Duodenal mucosa (tissue), 2 donors: ENCODE data around the gene ADAMTS17.

Experiments
- H3K27ac ChIP-seq: one replicate; pipeline ENCODE4 v1.7.0; 2013; ENCODE audit warnings: low read depth, low read length
- H3K27me3 ChIP-seq, 2 donors: one replicate each; pipeline ENCODE4 v1.7.0; 2013; ENCODE audit warnings: low read length in 2 of 2, control low read depth in 1 of 2; ENCODE audit not compliant: insufficient read depth in 2 of 2, control insufficient read depth in 1 of 2
- H3K36me3 ChIP-seq, 2 donors: one replicate each; pipeline ENCODE4 v1.7.0; 2013; ENCODE audit warnings: low read length in 2 of 2, control low read depth in 1 of 2; ENCODE audit not compliant: insufficient read depth in 2 of 2, control insufficient read depth in 1 of 2
- H3K4me1 ChIP-seq, 2 donors: one replicate each; pipeline ENCODE4 v1.7.0; 2013; ENCODE audit warnings: low read length in 2 of 2, control low read depth in 1 of 2; ENCODE audit not compliant: insufficient read depth in 2 of 2, control insufficient read depth in 1 of 2
- H3K4me3 ChIP-seq, 2 donors: one replicate each; pipeline ENCODE4 v1.7.0; 2013; ENCODE audit warnings: low read length in 2 of 2, low read depth in 1 of 2
- H3K9ac ChIP-seq, 2 donors: one replicate each; pipeline ENCODE4 v1.7.0; 2013; ENCODE audit warnings: low read length in 2 of 2, low read depth in 1 of 2
- H3K9me3 ChIP-seq, 2 donors: one replicate each; pipeline ENCODE4 v1.7.0; 2013; ENCODE audit warnings: low read length in 2 of 2, control low read depth in 1 of 2; ENCODE audit not compliant: control insufficient read depth in 1 of 2

Gene ADAMTS17

GRCh38 chr15:100192097-100193080 is 149.4 kb downstream of the ADAMTS17 start:
- H3K9ac ChIP-seq: no peak overlapping the region
- H3K4me3 ChIP-seq: no peak overlapping the region
- H3K27ac ChIP-seq: no peak overlapping the region
- H3K27me3 ChIP-seq: no peaks in the 10 kb centered on the region
- H3K9me3 ChIP-seq: no peaks in the 10 kb centered on the region
- H3K36me3 ChIP-seq: no peaks in the 10 kb centered on the region
- no peaks in the 10 kb centered on the region for H3K4me1 ChIP-seq

GRCh38 chr15:100191161-100191560 is 150.6 kb downstream of the ADAMTS17 start:
- Histone ChIP-seq H3K36me3 (no peaks in the 10 kb centered on the region), H3K27ac (no peak overlapping the region), H3K4me3 (no peak overlapping the region), H3K4me1 (no peaks in the 10 kb centered on the region), H3K9me3 (no peaks in the 10 kb centered on the region), H3K27me3 (no peaks in the 10 kb centered on the region), H3K9ac (no peak overlapping the region)

- H3K36me3 ChIP-seq: no peaks in the 10 kb centered on the region
- H3K4me1 ChIP-seq: no peaks in the 10 kb centered on the region
- no peak overlapping the region for H3K9ac ChIP-seq
- no peaks in the 10 kb centered on the region for H3K27me3 ChIP-seq
- H3K27ac ChIP-seq: no peak overlapping the region
- no peak overlapping the region for H3K4me3 ChIP-seq
- H3K9me3 ChIP-seq: no peaks in the 10 kb centered on the region
Measured at GRCh38 chr15:100190675-100191074, 151.1 kb downstream of the ADAMTS17 start.

GRCh38 chr15:100189849-100190248 is 151.9 kb downstream of the ADAMTS17 start:
- H3K36me3 ChIP-seq: no peaks in the 10 kb centered on the region

GRCh38 chr15:100189319-100189718 is 152.5 kb downstream of the ADAMTS17 start:
- no peaks in the 10 kb centered on the region for H3K9me3 ChIP-seq
- H3K27me3 ChIP-seq: no peaks in the 10 kb centered on the region

More at GRCh38 chr15:100189849-100190248, 151.9 kb downstream of the ADAMTS17 start:
- Histone ChIP-seq H3K9ac (no peak overlapping the region), H3K9me3 (no peaks in the 10 kb centered on the region), H3K27ac (no peak overlapping the region), H3K27me3 (no peaks in the 10 kb centered on the region), H3K4me3 (no peak overlapping the region), H3K4me1 (no peaks in the 10 kb centered on the region)

GRCh38 chr15:100187677-100188076 is 154.1 kb downstream of the ADAMTS17 start:
- H3K27me3 ChIP-seq: no peaks in the 10 kb centered on the region
- H3K27ac ChIP-seq: no peak overlapping the region
- H3K9ac ChIP-seq: no peak overlapping the region
- H3K36me3 ChIP-seq: no peaks in the 10 kb centered on the region
- H3K4me1 ChIP-seq: no peaks in the 10 kb centered on the region
- no peaks in the 10 kb centered on the region for H3K9me3 ChIP-seq
- no peak overlapping the region for H3K4me3 ChIP-seq

More at GRCh38 chr15:100189319-100189718, 152.5 kb downstream of the ADAMTS17 start:
- H3K4me1 ChIP-seq: no peaks in the 10 kb centered on the region
- no peaks in the 10 kb centered on the region for H3K36me3 ChIP-seq
- H3K27ac ChIP-seq: no peak overlapping the region
- H3K4me3 ChIP-seq: no peak overlapping the region
- no peak overlapping the region for H3K9ac ChIP-seq

- no peak overlapping the region for H3K27ac ChIP-seq
- H3K9ac ChIP-seq: no peak overlapping the region
- H3K4me3 ChIP-seq: no peak overlapping the region
- H3K9me3 ChIP-seq: no peaks in the 10 kb centered on the region
- H3K4me1 ChIP-seq: no peaks in the 10 kb centered on the region
- H3K27me3 ChIP-seq: no peaks in the 10 kb centered on the region
- no peaks in the 10 kb centered on the region for H3K36me3 ChIP-seq
Measured at GRCh38 chr15:100186960-100187359, 154.8 kb downstream of the ADAMTS17 start.

GRCh38 chr15:100186366-100186765 is 155.4 kb downstream of the ADAMTS17 start:
- no peaks in the 10 kb centered on the region for H3K36me3 ChIP-seq
- no peak overlapping the region for H3K27ac ChIP-seq
- no peaks in the 10 kb centered on the region for H3K27me3 ChIP-seq
- H3K9me3 ChIP-seq: no peaks in the 10 kb centered on the region
- H3K4me1 ChIP-seq: no peaks in the 10 kb centered on the region
- H3K4me3 ChIP-seq: no peak overlapping the region
- H3K9ac ChIP-seq: no peak overlapping the region

- no peak overlapping the region for H3K4me3 ChIP-seq
Measured at GRCh38 chr15:100183921-100184495, 157.8 kb downstream of the ADAMTS17 start.

GRCh38 chr15:100180921-100181320 is 160.9 kb downstream of the ADAMTS17 start:
- H3K36me3 ChIP-seq: no peaks in the 10 kb centered on the region
- H3K4me1 ChIP-seq: peaks cover 0 to under 1% of the 10 kb centered on the region in 2 donors
- no peak overlapping the region for H3K4me3 ChIP-seq
- H3K27ac ChIP-seq: no peak overlapping the region
- H3K9me3 ChIP-seq: no peaks in the 10 kb centered on the region
- H3K9ac ChIP-seq: no peak overlapping the region
- H3K27me3 ChIP-seq: no peaks in the 10 kb centered on the region

More at GRCh38 chr15:100183921-100184495, 157.8 kb downstream of the ADAMTS17 start:
- H3K27me3 ChIP-seq: no peaks in the 10 kb centered on the region
- H3K36me3 ChIP-seq: no peaks in the 10 kb centered on the region
- no peak overlapping the region for H3K9ac ChIP-seq
- H3K4me1 ChIP-seq: no peaks in the 10 kb centered on the region
- no peaks in the 10 kb centered on the region for H3K9me3 ChIP-seq
- H3K27ac ChIP-seq: no peak overlapping the region
